Ramos (cell line): Measurements from ENCODE around the gene MYL11.

Experiments
- in situ Hi-C: fragments of 300-500 bp; cut with MboI; formaldehyde crosslinking; loops from one replicate; pipeline ENCODE4 v1.14.3; 2022; ENCODE audit warnings: low sequenced_read_pairs; ENCODE audit not compliant: unreplicated experiment

Gene MYL11

GRCh38 chr16:30383521-30383920 lies 8.9 kb downstream of the MYL11 start:
- in situ Hi-C loops = loop anchor here (25.0 kb wide), 1 partner anchor 571 kb away; the partner anchor contains the start of genes MAZ, MVP, PAGR1 and PRRT2

- in situ Hi-C loops = loop anchor here (25.0 kb wide), 1 partner anchor 582 kb away; the partner anchor contains the start of genes MAZ, MVP, PAGR1 and PRRT2
These were observed 20.1 kb downstream of the MYL11 start for GRCh38 chr16:30394592-30395154.

GRCh38 chr16:30395155-30395991 lies 20.8 kb downstream of the MYL11 start, which contains the start of gene ZNF48:
TSS of gene ZNF48 (plus strand) at chr16:30395420. CDS start at chr16:30395795, 375 bp downstream.
- in situ Hi-C loops = loop anchor here (25.0 kb wide), 1 partner anchor 583 kb away; the partner anchor contains the start of genes MAZ, MVP, PAGR1 and PRRT2

GRCh38 chr16:30395992-30396585 lies 21.5 kb downstream of the MYL11 start:
- in situ Hi-C loops = loop anchor here (25.0 kb wide), 1 partner anchor 584 kb away; the partner anchor contains the start of genes MAZ, MVP, PAGR1 and PRRT2

GRCh38 chr16:30396627-30397026 lies 22.0 kb downstream of the MYL11 start:
- in situ Hi-C loops = loop anchor here (25.0 kb wide), 1 partner anchor 584 kb away; the partner anchor contains the start of genes MAZ, MVP, PAGR1 and PRRT2

- in situ Hi-C loops = loop anchor here (25.0 kb wide), 1 partner anchor 585 kb away; the partner anchor contains the start of genes MAZ, MVP, PAGR1 and PRRT2
These were observed 22.5 kb downstream of the MYL11 start for GRCh38 chr16:30397056-30397455.

GRCh38 chr16:30397776-30398660 lies 23.4 kb downstream of the MYL11 start:
- in situ Hi-C loops = loop anchor here (25.0 kb wide), 1 partner anchor 586 kb away; the partner anchor contains the start of genes MAZ, MVP, PAGR1 and PRRT2

GRCh38 chr16:30398661-30399434 lies 24.2 kb downstream of the MYL11 start:
- in situ Hi-C loops = loop anchor here (25.0 kb wide), 1 partner anchor 587 kb away; the partner anchor contains the start of genes MAZ, MVP, PAGR1 and PRRT2

- in situ Hi-C loops = loop anchor here (10.0 to 25.0 kb wide), 2 partner anchors 315 to 587 kb away; partner anchors contain the start of genes MAZ, MVP, PAGR1 and PRRT2
These were observed 25.0 kb downstream of the MYL11 start for GRCh38 chr16:30399435-30400186.

- in situ Hi-C loops = loop anchor here (10.0 kb wide), 1 partner anchor 317 kb away; no protein-coding TSS in a partner anchor
These were observed 27.3 kb downstream of the MYL11 start for GRCh38 chr16:30401768-30402425.

GRCh38 chr16:30406795-30407101 lies 32.1 kb downstream of the MYL11 start:
- in situ Hi-C loops = loop anchor here (10.0 kb wide), 1 partner anchor 322 kb away; no protein-coding TSS in a partner anchor

GRCh38 chr16:30407102-30407803 lies 32.7 kb downstream of the MYL11 start, which contains the start of gene ZNF771:
TSS of gene ZNF771 (plus strand) at chr16:30407606. CDS start at chr16:30408054, 448 bp downstream.
- in situ Hi-C loops = loop anchor here (10.0 kb wide), 1 partner anchor 322 kb away; no protein-coding TSS in a partner anchor

GRCh38 chr16:30407804-30408534 lies 33.4 kb downstream of the MYL11 start:
- in situ Hi-C loops = loop anchor here (10.0 kb wide), 1 partner anchor 323 kb away; no protein-coding TSS in a partner anchor

- in situ Hi-C loops = loop anchor here (5.0 to 10.0 kb wide), 2 partner anchors 37 to 325 kb away; partner anchors contain the start of genes MYL11 and TBC1D10B
These were observed 34.8 kb downstream of the MYL11 start for GRCh38 chr16:30409125-30410060.
